ENCODE results near the gene ZNF496.
"Not testable (repeated sequence)": the region's sequence is repeated elsewhere in the genome, so short reads cannot be mapped to it uniquely, and the experiment has no call there.

The ZNF496 gene

GRCh38 chr1:247293047-247293446, 38.6 kb downstream of the ZNF496 start:
- no peak for DNase-seq (ENCODE audit: low spot score)

DNA sequence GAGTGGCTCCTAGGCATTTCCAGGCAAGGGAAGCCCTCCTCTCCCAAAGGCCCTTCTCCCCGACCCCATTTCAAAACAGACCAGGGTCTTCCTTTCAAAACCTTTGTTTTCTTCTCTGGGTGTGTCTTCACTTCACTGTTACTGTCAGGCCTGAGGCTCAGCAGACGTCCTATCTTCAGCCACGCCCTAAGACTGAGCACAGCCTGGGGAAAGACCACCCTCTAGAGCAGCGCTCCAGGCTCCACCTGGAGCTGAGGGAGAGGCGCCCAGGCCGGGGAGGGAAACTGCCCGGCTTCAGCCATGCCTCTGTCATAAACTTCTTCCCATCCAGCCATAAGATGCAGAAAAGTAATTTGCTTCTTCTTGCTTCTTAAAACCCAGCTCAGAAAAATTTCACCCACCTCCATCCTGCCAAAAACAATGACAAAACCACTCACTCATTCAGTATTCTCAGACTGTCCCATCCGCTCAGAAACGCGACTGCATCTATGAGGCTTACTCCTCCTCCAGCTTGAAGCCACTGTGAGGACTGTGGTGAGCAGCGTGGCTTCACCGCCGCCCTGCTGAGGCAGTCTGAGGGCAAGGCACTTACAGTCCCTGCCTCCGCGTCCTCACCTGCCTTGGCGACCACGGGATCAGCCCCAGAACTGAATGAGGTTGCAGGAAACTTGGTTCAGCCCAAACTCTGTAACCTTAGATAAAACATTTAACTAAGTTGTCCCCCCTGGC, 39.7 kb downstream of the ZNF496 start:
- DNase-seq (ENCODE audit: low spot score) = no peak

DNA sequence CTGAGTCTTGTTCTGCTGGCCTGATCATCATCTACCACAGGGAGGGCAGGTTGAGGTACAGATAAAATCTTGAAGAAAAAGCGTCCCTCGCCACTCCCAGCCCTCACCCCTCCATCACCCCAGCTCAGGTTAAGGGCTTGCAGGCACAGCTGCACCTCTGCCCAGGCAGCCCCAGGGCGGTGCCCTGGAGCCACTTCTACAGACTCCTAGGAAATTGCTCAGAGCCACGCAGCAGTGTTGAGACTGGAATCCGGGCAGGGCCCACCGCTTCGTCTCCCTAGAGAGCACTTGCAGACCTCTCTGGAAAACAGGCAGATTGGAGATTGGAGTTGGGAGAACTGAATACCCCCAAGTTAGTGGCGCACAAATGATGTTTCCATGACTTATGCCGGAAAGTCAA, 40.5 kb downstream of the ZNF496 start:
- DNase-seq (ENCODE audit: low spot score) = no peak

DNA sequence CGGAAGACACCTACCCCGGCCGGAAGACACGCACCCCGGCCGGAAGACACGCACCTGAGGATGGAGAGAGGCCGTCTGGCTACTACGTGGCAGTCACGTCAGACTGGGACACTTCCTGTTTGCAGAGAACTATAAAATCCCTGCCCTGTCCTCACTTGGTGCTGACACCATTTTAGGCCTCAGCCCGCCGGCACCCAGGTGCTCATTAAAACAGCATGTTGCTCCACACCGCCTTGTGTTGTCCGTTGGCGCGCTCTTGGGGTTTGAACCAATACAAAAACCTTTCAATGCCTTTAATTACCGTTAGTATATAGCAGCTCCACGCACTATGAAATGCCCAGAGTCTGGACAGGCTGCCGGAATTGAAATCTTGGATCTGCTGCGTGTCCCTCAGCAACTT, 41.1 kb downstream of the ZNF496 start:
- DNase-seq (ENCODE audit: low spot score) = no peak

GRCh38 chr1:247289274-247289892, 42.3 kb downstream of the ZNF496 start:
- DNase-seq (ENCODE audit: low spot score) = not testable (repeated sequence)

GRCh38 chr1:247288341-247288740, 43.3 kb downstream of the ZNF496 start:
- DNase-seq (ENCODE audit: low spot score) = no peak

DNA sequence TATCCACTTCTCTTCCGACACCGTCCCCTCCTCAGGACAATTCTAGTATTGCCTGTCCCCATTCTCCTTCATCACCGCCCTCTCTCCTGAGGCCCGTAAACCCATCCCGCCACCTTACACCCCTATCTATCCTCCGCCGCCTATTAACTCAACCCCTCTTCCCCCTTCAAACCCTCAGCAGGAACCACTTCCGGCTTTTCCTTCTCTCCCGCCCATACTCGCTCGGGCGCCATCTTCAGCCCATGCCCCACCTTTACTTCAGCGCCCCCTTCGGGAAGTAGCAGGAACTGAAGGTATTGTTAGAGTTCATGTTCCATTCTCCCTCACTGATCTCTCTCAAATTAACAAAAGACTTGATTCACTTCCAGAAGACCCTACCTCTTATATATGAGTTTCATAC, 44.2 kb downstream of the ZNF496 start:
- no peak for DNase-seq (ENCODE audit: low spot score)

DNA sequence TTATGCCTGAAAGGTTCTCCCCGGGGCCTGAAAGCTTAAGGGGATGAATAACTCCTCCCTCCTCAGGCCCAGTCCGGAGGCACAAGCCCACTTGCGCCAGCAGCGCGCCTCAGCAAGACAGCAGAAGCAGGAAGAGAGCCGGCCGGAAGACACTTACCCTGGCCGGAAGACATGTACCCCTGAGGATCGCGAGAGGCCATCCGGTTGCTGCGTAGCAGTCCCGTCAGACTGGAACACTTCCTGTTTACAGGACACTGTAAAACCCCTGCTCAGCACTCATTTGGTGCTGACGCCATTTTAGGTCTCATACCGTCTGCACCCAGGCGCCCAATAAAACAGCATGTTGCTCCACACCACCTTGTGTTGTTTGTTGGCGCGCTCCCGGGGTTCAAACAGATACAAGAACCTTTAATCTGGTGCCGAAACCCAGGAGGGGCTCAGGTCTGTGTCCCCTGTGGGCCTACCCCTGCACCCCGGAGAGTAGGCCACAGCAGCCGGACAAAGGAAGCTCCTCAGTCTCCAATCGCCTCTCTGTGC, 45.5 kb downstream of the ZNF496 start:
- no peak for DNase-seq (ENCODE audit: low spot score)

DNA sequence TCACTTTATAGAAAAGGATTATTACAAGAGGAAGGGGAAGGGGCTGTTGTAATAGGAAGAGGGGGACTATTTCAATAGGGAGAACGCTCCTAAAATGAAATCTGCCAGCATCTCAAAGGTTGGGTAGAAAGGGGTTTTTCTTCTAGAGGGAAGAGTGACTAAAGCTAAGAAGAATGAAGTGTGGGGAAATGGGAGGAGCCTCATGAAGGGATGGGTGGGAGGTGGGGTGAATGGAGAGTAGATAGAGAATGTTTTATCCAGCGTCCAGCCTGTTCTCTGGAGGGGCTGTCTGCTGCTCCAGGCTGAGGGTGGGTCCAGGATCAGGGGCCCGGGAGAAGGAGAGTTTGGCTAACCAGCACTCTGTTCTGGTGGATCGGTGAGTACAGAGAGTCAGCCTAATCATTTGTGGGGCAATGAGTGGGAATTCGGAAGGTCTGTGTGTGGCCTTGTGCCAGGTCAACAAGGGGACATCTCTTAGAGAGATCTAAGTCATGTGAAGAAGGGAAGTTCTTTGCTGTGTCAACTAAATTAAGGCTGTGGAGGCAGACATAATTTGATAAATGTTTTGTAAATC, 50.6 kb downstream of the ZNF496 start:
- DNase-seq (ENCODE audit: low spot score) = no peak

DNA sequence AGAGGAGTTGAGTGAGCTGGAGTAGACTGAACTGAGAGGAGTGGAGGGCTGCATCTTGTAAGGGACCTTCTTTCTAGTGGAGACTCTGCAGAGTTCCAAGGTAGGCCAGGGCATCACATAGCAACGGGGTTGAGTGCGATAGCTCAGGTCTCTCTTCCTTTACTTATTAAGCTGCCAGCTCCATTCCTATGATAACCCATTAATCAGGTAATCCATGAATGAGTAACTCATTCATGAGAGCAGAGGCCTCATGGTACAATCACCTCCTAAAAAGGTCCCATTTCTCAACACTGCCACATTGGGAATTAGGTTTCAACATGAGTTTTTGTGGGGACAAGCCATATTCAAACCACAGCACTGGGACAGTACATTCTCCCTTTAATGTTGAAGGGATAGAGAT, 54.5 kb downstream of the ZNF496 start:
- no peak for DNase-seq (ENCODE audit: low spot score)

DNA sequence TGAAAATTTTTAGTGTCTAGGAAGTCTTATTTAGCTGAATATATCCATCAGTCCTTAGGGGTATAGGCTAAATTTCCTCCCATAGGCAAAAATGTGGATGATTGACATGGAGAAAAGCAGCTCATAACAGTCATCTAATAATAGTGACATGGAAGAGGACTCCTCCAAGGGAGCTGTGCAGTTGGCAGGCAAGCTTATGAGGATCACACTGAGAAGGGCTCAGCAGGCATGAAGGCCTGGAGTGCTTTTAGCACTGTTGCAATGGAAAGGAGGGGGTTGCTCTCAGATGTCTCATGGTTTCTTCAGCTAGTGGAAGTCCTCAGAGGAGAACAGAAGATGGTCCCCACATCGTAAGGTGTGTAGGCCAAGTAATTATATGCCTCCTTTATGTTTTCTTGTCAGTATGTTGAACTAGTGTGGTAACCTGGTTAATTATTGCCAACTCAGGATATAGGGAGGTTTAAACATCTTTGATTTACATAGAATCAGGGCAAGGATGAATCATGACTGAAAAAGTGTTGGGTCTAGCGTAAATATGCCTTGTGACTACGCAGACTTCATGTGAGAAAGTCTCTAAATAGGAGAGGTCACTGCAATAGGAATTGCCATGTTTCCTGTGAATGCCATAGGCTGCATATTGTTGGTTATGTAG, 56.9 kb downstream of the ZNF496 start:
- DNase-seq (ENCODE audit: low spot score) = no peak

- DNase-seq (ENCODE audit: low spot score) = no peak
Observed at GRCh38 chr1:247273013-247273412, 58.7 kb downstream of the ZNF496 start.

DNA sequence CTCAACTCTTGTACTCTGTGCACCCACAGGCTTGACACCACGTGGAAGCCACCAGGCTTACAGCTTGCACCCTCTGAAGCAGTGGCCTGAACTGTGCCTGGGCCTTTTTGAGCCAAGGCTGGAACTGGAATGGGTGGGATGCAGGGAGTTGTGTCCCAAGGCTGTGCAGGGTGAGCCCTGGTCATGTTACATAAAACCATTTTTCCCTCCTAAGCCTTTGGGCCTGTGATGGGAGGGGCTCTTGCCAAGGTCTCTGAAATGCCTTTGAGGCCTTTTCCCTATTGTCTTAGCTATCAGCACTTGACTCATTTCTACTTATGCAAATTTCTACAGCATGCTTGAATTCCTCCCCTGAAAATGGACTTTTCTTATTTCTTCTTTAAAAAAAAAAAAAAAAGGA, 61.7 kb downstream of the ZNF496 start:
- no peak for DNase-seq (ENCODE audit: low spot score)

DNA sequence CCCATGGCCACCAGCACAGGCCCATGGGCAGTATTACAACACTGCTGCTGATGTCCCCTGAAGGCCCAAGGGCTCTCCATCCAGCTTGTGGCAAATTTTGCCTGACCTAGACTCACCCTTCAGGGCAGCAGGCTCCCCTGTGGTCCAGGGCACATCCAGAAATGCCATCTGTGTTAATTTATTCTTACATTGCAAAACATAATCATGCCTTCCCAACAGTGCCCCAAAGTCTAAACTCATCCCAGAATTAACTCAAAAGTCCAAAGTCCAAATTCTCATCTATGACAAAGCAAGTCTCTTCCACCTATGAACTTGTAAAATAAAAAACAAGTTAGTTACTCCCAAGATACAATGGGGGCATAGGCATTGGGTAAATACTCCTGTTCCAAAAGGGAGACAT, 62.5 kb downstream of the ZNF496 start:
- DNase-seq (ENCODE audit: low spot score) = no peak

DNA sequence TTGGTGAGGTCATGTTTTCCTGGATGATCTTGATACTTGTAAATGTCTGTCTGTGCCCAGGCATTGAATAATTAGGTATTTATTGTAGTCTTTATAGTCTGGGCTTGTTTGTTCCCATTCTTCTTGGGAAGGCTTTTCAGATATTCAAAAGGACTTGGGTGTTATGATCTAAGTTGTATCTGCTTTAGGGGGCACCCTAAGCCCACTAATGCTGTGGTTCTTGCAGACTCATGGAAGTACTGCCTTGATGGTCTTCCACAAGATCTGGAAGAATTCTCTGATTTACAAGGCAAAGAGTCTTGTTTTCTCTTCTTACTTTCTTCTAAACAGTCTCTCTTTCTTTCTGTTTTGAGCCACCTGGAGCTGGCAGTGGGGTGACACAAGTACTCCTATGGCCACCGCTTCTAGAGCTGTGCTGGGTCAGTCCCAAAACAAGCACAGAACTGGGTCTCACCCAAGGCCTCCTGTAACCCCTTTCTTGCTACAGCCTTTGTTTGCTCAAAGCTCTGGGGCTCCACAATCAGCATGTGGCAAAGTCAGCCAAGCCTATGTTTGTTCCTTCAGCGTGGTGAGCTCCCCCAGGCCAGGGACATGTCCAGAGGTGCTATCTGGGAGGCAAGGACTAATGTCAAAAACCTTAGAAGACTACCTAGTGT, 63.1 kb downstream of the ZNF496 start:
- DNase-seq (ENCODE audit: low spot score) = no peak

DNA sequence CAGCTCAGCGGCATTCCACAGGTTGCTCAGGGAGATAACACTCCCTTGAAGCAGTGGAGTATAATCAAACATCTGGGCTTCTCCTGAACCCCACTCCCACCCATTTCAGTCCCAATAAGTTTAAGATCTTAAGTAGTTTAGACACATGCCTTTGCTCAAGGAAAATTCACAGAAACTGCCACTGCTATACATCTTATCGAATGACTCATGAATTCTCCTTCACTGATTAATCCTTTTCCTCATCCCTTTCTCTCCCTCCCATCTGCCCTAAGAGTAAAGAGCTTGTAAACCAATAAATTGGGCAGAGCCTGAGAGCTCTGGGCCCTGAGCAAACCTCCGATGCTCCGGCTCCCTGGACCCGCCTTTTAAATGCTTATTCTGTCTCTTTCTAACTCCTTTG, 65.6 kb downstream of the ZNF496 start:
- DNase-seq (ENCODE audit: low spot score) = no peak

DNA sequence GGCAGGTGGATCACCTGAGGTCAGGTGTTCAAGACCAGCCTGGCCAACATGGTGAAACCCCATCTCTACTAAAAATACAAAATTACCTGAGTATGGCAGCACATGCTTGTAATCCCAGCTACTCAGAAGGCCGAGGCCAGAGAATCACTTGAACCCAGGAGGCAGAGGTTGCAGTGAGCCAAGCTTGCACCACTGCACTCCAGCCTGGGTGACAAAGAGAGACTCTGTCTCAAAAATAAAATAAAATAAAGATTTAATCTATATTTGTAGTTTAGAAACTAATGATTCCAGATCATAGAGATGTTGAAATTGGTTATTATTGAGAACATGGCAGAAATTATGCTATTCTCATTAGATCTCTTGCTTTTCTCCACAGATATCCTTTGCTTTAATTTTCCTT, 75.9 kb downstream of the ZNF496 start, which contains the start of gene VN1R5:
TSS of gene VN1R5 (plus strand) at position 301 of the 400 bp plus-strand sequence.
- not testable (repeated sequence) for DNase-seq (ENCODE audit: low spot score)

DNA sequence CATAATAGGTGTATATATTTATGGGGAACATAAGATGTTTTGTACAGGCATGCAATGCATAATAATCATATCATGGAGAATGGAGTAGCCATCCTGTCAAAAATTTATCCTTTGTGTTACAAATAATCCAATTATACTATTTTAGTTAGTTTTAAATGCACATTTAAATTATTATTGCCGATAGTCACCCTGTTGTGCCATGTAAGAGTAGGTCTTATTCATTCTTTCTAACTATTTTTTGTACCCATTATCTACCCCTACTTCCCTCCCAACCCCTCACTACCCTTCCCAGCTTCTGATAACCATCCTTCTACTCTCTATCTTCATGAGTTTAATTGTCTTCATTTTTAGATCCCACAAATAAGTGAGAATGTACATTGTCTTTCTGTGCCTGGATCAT, 84.1 kb downstream of the ZNF496 start:
- no peak for DNase-seq (ENCODE audit: low spot score)
